WTC11 (cell line): Measurements from ENCODE around the gene USP17L13.
"Not testable (repeated sequence)": the region's sequence is repeated elsewhere in the genome, so short reads cannot be mapped to it uniquely, and the experiment has no call there.

Experiments
- CREM ChIP-seq: sonication (generic); formaldehyde crosslinking; IDR thresholded peaks from 2 replicates; pipeline ENCODE4 v1.8.1; 2022; ENCODE audit warnings: mild to moderate bottlenecking, missing genetic modification reagents, moderate library complexity
- CTCF ChIP-seq: fragments of 200-600 bp; IDR thresholded peaks from 2 replicates; pipeline ENCODE4 v1.8.0; 2022; ENCODE audit warnings: antibody characterized with exemption
- NFYB ChIP-seq: sonication (generic); formaldehyde crosslinking; conservative IDR thresholded peaks from 2 replicates; pipeline ENCODE4 v1.8.0; 2022; ENCODE audit warnings: low read depth, missing genetic modification reagents
- TF ChIP-seq, protein P1 (sequence below): sonication (generic); formaldehyde crosslinking; IDR thresholded peaks from 2 replicates; pipeline ENCODE4 v1.8.0; 2022; ENCODE audit warnings: mild to moderate bottlenecking, missing genetic modification reagents

- TF ChIP-seq CREM (CRISPR knock-in tag); NFYB (CRISPR knock-in tag); CTCF: not testable (repeated sequence)
- TF ChIP-seq, protein P1, sequence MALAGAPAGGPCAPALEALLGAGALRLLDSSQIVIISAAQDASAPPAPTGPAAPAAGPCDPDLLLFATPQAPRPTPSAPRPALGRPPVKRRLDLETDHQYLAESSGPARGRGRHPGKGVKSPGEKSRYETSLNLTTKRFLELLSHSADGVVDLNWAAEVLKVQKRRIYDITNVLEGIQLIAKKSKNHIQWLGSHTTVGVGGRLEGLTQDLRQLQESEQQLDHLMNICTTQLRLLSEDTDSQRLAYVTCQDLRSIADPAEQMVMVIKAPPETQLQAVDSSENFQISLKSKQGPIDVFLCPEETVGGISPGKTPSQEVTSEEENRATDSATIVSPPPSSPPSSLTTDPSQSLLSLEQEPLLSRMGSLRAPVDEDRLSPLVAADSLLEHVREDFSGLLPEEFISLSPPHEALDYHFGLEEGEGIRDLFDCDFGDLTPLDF (CRISPR knock-in tag) = not testable (repeated sequence)
These were observed at the start of gene USP17L13 for GRCh38 chr4:9224596-9224995.
